ENCODE data around the gene LRRC56.

DNA sequence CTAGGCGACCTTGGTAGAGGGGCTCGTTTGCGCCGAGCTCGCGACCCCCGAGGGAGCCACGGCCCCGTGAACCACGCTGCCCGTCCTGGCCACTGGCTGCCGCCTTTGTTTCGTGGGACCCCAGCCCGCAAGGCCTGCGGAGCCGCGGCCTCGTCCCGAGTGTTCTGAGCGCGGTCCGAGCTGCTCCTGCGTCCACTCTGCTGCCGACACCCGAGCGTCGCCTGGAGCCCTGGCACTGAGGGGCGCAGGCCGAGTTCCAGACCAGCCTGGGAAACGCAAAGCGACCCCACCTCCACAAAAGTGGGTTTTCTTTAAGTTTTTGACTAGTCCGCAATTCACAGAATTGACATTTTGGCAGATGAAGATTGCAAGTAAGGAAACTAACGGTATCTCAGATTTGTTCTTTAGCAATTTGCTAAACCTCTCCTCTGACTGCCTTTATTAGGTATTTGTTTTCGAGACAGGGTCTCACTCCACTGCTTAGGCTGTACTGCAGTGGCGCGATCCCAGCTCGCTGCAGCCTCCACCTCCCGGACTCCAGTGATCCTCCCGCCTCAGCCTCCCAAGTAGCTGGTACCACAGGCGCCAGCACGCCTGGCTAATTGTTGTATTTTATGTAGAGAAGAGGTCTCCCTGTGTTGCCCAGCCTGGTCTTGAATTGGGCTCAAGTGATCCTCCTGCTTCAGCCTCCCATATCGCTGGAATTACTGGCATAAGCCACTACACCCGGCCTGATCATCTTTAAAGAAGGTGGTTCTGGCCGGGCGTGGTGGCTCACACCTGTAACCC lies 29.4 kb upstream of the LRRC56 start:
- no peak for TF ChIP-seq NFATC4 (CRISPR knock-in tag; IDR thresholded peaks at IDR 0.05)
- TF ChIP-seq, protein P1, sequence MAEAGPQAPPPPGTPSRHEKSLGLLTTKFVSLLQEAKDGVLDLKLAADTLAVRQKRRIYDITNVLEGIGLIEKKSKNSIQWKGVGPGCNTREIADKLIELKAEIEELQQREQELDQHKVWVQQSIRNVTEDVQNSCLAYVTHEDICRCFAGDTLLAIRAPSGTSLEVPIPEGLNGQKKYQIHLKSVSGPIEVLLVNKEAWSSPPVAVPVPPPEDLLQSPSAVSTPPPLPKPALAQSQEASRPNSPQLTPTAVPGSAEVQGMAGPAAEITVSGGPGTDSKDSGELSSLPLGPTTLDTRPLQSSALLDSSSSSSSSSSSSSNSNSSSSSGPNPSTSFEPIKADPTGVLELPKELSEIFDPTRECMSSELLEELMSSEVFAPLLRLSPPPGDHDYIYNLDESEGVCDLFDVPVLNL (CRISPR knock-in tag; IDR thresholded peaks at IDR 0.05; ENCODE audit: borderline replicate concordance, low read depth) = no peak
- TF ChIP-seq, protein P2, sequence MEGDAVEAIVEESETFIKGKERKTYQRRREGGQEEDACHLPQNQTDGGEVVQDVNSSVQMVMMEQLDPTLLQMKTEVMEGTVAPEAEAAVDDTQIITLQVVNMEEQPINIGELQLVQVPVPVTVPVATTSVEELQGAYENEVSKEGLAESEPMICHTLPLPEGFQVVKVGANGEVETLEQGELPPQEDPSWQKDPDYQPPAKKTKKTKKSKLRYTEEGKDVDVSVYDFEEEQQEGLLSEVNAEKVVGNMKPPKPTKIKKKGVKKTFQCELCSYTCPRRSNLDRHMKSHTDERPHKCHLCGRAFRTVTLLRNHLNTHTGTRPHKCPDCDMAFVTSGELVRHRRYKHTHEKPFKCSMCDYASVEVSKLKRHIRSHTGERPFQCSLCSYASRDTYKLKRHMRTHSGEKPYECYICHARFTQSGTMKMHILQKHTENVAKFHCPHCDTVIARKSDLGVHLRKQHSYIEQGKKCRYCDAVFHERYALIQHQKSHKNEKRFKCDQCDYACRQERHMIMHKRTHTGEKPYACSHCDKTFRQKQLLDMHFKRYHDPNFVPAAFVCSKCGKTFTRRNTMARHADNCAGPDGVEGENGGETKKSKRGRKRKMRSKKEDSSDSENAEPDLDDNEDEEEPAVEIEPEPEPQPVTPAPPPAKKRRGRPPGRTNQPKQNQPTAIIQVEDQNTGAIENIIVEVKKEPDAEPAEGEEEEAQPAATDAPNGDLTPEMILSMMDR (IDR thresholded peaks at IDR 0.05) = no peak
